Cerebellar nuclear complex (tissue), 1 donor: ENCODE measurements around the gene UNC13B.

Experiments used
- DNase-seq, 2 experiments: peaks; one replicate each; lab custom pipeline; 2025; lab: John Stamatoyannopoulos, UW

The UNC13B gene

DNA sequence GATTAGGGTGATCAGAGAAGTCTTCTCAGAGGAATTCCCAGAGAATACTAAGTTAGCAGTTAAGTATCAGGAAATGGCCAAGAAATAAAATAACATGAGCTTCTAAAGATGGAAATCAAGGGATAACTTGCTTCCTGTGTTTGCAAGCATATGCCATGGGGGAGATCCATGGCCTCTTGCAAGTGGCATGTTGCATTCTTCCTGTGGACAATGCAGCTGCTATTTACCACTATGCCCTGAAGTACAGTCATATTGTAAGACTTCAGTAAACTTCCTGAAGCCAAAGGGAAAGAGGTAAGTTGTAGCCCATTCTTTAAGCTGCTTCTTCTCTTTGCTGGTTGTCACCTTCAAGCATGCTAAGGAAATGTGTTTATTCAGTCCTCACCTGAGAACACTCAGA lies 173.4 kb downstream of the UNC13B start:
- no peak for DNase-seq

- DNase-seq, result no peak
Measured at GRCh38 chr9:35338086-35338485, 176.3 kb downstream of the UNC13B start.

- no peak for DNase-seq
Measured at GRCh38 chr9:35338561-35339274, 176.9 kb downstream of the UNC13B start.

GRCh38 chr9:35340046-35340445 lies 178.2 kb downstream of the UNC13B start:
- no peak for DNase-seq

- DNase-seq, result no peak
Measured at GRCh38 chr9:35341021-35341420, 179.2 kb downstream of the UNC13B start.

DNA sequence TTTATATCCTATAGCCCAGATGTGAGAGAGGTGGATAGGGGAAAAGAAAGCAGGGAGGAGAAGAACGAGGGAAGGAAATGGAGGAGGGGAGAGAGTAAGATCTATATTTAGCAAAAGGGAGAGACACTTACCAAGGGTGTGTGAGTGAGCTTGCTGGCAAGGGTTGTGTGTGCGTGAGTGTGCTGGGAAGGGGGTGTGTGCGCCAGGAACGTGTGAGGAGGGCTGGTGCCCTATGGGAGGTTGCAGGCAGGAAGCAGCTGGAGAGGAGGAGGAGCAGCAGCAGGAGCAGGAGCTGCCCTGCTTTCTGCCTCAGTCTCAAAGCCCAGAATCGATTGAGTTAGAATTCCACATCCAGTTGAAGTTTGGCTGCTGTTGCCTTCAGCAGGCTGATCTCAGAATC lies 179.8 kb downstream of the UNC13B start:
- no peak for DNase-seq

GRCh38 chr9:35342221-35342958 lies 180.6 kb downstream of the UNC13B start:
- DNase-seq, result no peak

DNA sequence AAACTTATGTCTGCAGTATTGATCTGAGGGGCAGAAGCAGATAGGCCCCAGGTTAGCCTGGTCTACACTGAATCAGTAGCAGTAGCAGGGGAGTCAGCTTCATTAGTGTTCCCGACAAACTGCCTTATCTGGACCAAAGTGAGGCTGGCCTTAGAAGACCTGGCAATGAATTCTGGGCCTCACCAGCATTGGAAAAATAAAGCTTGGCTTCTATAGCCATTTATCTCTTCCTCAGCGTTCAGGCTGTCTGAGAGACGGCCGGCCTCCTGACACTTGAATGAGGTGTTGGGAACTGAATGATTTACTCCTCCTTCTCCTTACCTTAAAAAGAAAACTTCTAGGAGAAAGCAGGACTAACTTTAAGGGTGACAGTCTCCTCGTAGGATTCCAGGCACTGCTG lies 186.3 kb downstream of the UNC13B start:
- DNase-seq, result no peak

DNA sequence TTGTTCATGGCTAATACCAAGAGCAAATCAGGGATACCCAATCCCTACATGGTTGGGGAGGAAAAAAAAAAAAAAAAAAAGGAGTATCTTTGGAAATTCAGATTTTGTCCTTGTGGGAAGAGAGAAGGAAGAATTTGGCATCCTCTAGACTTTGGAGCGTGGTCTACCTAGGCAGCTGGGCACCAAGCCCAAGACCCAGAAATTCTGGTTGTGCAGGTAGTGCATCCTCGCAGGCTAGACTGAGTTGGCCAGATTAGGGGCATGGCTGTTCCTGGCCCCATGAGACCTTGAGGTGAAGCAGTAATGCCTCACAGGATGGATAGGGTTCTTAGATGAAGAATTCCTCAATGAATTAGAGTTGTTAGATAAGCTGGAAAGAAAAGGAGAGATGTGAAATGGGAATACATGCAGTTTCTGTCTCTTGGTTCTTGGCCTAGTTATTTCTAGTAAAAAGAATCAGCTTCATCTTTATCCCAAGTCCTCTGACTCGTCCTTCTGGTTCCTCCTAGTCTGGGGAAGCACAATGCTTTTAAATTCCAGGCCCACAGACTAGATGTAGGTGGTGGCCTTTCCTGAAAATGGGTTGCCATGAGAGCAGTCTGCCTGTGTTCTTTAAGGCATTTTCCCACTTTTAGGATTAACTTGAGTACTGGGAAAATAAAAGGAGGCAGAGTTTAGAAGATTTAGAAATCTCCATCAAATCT lies 187.6 kb downstream of the UNC13B start:
- DNase-seq, result no peak

GRCh38 chr9:35350212-35350611 lies 188.4 kb downstream of the UNC13B start:
- no peak for DNase-seq

DNA sequence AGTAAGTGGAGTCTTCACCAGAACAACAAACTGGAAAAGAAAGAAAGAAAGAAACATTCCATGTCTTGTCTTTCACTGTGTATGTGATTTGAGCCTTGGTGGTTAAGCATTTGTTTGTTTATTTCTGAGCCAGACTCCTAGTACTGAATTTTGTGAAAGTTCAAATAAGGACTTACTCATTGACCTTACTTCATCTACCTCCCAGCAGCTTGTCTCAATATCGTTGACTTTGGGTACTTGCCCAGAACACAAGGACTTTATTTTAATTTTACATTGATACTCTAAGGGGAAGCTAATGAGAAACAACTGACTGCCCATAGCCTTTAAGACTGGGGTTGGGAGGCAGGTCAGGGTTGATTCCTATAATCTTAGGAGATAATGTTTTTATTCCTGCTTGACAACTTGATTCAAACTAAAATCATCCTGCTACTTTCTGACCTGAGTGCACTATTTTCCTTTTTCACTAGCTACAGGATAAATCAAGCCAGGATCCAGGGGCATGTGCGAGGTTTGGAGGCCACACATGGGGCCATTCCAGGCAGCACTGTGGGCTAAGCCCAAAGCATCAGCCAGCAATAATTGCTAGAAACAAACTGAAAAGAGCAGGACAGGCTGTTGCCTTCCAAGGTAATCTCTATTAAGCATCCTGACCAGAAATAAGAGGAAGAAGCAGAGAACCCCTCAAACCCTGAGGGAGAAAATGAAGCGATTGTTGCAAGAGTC lies 189.2 kb downstream of the UNC13B start:
- no peak for DNase-seq

DNA sequence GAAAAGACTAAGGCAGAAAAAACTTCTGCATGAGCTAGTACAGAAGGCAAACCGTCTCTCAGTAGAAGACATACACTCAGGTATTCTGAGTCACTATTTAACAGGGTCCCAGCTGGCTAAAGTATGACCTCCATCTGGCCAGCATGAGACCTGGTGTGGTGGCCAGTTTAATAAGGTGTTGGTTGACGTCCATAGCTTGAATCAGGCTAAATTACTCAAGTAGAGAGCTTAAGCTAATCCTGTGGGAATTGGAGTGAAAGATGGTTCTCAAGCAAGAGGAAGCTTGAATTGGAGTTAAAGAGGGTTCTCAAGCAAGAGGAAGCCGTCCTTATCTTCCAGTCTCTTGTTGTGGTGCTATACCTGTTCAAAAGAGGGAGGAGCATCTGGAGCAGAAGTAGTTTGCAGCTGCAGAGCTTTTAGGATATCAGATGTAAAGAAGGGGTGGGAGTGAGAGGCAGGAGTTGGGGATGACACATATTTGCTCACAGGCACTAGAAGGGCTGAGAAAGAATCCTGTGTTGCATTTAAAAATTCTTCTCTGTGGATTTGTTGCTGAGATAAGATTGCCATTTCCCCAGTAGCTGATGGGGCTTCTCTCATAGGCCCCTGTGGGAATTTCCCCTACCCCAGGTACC lies 192.0 kb downstream of the UNC13B start:
- no peak for DNase-seq

- DNase-seq, result no peak
Measured at GRCh38 chr9:35355939-35356338, 194.1 kb downstream of the UNC13B start.

GRCh38 chr9:35357116-35357515 lies 195.3 kb downstream of the UNC13B start:
- DNase-seq, result no peak

GRCh38 chr9:35357826-35358225 lies 196.0 kb downstream of the UNC13B start:
- DNase-seq, result no peak

- DNase-seq, result no peak
Measured at GRCh38 chr9:35364817-35365585, 203.2 kb downstream of the UNC13B start.

- DNase-seq, result no peak
Measured at GRCh38 chr9:35366627-35367026, 204.8 kb downstream of the UNC13B start.

DNA sequence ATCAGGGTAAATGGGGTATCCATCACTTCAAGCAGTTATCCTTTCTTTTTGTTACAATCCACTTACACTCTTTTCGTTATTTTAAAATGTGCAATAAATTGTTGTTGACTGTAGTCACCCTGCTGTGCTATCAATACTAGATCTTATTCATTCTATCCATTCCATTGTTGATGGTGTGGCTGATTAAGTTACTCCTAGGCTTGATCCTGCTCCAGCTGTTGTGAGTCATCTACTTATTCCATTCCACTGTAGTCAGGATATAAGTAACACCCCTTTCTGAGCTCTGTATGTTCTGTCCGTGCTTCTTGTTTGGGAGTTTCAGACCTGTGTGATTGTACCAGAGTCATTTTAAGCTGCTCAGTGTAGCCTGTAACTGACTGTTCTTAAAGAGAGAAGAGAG lies 205.6 kb downstream of the UNC13B start:
- DNase-seq, result no peak

- no peak for DNase-seq
Measured at GRCh38 chr9:35370241-35370640, 208.4 kb downstream of the UNC13B start.

- no peak for DNase-seq
Measured at GRCh38 chr9:35374436-35374835, 212.6 kb downstream of the UNC13B start.

- no peak for DNase-seq
Measured at GRCh38 chr9:35374910-35375309, 213.1 kb downstream of the UNC13B start.
